Measurements from ENCODE around the gene SIM2. TPM values are rescaled to one million over a fixed set of nuclear protein-coding genes. Genes with fewer than 3 reads are reported as not detected.

Gene SIM2
- total RNA-seq, 4 donors from 2014 or later, result 0.47 to 2.3 TPM; not detected in 2

GRCh38 chr21:36658926-36659325 lies 40.0 kb upstream of the SIM2 start:
- Histone ChIP-seq H3K27ac (no peak overlapping the region), H3K9me3 (no peaks in the 10 kb centered on the region), H3K27me3 (peaks cover 86% of the 10 kb centered on the region), H3K4me1 (no peaks in the 10 kb centered on the region), H3K36me3 (no peaks in the 10 kb centered on the region), H3K4me3 (no peak overlapping the region)
- ATAC-seq, result no peak
- TF ChIP-seq CTCF (IDR thresholded peaks at IDR 0.05) (no peak), EP300 (IDR thresholded peaks at IDR 0.05) (no peak), POLR2AphosphoS5 (IDR thresholded peaks at IDR 0.05) (no peak), POLR2A (IDR thresholded peaks at IDR 0.05) (no peak)
- 64 to 69% methylated on average over 3 to 5 of the region's 5 CpGs for WGBS, 2 donors (ENCODE audit: low coverage in 1 of 2)

- ATAC-seq, result no peak
- peaks cover 88% of the 10 kb centered on the region for H3K27me3 ChIP-seq
- no peaks in the 10 kb centered on the region for H3K4me1 ChIP-seq
- H3K27ac ChIP-seq, result no peak overlapping the region
- no peak overlapping the region for H3K4me3 ChIP-seq
- 28% methylated on average over 8 to 11 of the region's 11 CpGs for WGBS, 2 donors (ENCODE audit: low coverage in 1 of 2)
- H3K9me3 ChIP-seq, result no peaks in the 10 kb centered on the region
- no peak for TF ChIP-seq EP300 (IDR thresholded peaks at IDR 0.05)
- peak in 2 of 4 experiments; percentile 12 to 48 for TF ChIP-seq CTCF (IDR thresholded peaks at IDR 0.05)
- H3K36me3 ChIP-seq, result no peaks in the 10 kb centered on the region
Measured at GRCh38 chr21:36661511-36662309, 37.2 kb upstream of the SIM2 start.

GRCh38 chr21:36663033-36663855 lies 35.7 kb upstream of the SIM2 start:
- no peak overlapping the region for H3K27ac ChIP-seq
- TF ChIP-seq EP300 (IDR thresholded peaks at IDR 0.05), result no peak
- no peak for TF ChIP-seq POLR2A (IDR thresholded peaks at IDR 0.05)
- TF ChIP-seq POLR2AphosphoS5 (IDR thresholded peaks at IDR 0.05), result no peak
- TF ChIP-seq CTCF (IDR thresholded peaks at IDR 0.05), result no peak
- no peaks in the 10 kb centered on the region for H3K4me1 ChIP-seq
- H3K36me3 ChIP-seq, result no peaks in the 10 kb centered on the region
- no peak overlapping the region for H3K4me3 ChIP-seq
- peaks cover 91% of the 10 kb centered on the region for H3K27me3 ChIP-seq
- H3K9me3 ChIP-seq, result no peaks in the 10 kb centered on the region
- WGBS, 2 donors (ENCODE audit: low coverage in 1 of 2), result 25 to 30% methylated on average over 13 to 14 of the region's 18 CpGs
- no peak for ATAC-seq

- no peak for ATAC-seq
- 37 to 80% methylated on average over 1 to 4 of the region's 9 CpGs for WGBS, 2 donors (ENCODE audit: low coverage in 1 of 2)
- no peaks in the 10 kb centered on the region for H3K9me3 ChIP-seq
- no peak overlapping the region for H3K4me3 ChIP-seq
- H3K36me3 ChIP-seq, result no peaks in the 10 kb centered on the region
- no peaks in the 10 kb centered on the region for H3K4me1 ChIP-seq
- TF ChIP-seq POLR2AphosphoS5 (IDR thresholded peaks at IDR 0.05) (no peak), CTCF (IDR thresholded peaks at IDR 0.05) (no peak)
- no peak overlapping the region for H3K27ac ChIP-seq
- peaks cover 91% of the 10 kb centered on the region for H3K27me3 ChIP-seq
Measured at GRCh38 chr21:36664662-36664990, 34.3 kb upstream of the SIM2 start.

GRCh38 chr21:36665806-36666205 lies 33.1 kb upstream of the SIM2 start:
- no peaks in the 10 kb centered on the region for H3K36me3 ChIP-seq
- WGBS, 2 donors (ENCODE audit: low coverage in 1 of 2), result no CpG with 5 or more reads among the region's 6 CpGs
- H3K27ac ChIP-seq, result no peak overlapping the region
- no peak overlapping the region for H3K4me3 ChIP-seq
- no peak for ATAC-seq
- H3K4me1 ChIP-seq, result no peaks in the 10 kb centered on the region
- H3K9me3 ChIP-seq, result no peaks in the 10 kb centered on the region
- peaks cover 88% of the 10 kb centered on the region for H3K27me3 ChIP-seq
- TF ChIP-seq CTCF (IDR thresholded peaks at IDR 0.05) (no peak), POLR2A (IDR thresholded peaks at IDR 0.05) (no peak), POLR2AphosphoS5 (IDR thresholded peaks at IDR 0.05) (no peak), EP300 (IDR thresholded peaks at IDR 0.05) (no peak)

All from gastroesophageal sphincter (tissue), 4 donors.